ENCODE measurements around the gene SRI. TPM values are rescaled to one million over a fixed set of nuclear protein-coding genes. Genes with fewer than 3 reads are reported as not detected.

The SRI gene, protein sequence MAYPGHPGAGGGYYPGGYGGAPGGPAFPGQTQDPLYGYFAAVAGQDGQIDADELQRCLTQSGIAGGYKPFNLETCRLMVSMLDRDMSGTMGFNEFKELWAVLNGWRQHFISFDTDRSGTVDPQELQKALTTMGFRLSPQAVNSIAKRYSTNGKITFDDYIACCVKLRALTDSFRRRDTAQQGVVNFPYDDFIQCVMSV
- total RNA-seq, result 110 and 114 TPM in 2 replicates

DNA sequence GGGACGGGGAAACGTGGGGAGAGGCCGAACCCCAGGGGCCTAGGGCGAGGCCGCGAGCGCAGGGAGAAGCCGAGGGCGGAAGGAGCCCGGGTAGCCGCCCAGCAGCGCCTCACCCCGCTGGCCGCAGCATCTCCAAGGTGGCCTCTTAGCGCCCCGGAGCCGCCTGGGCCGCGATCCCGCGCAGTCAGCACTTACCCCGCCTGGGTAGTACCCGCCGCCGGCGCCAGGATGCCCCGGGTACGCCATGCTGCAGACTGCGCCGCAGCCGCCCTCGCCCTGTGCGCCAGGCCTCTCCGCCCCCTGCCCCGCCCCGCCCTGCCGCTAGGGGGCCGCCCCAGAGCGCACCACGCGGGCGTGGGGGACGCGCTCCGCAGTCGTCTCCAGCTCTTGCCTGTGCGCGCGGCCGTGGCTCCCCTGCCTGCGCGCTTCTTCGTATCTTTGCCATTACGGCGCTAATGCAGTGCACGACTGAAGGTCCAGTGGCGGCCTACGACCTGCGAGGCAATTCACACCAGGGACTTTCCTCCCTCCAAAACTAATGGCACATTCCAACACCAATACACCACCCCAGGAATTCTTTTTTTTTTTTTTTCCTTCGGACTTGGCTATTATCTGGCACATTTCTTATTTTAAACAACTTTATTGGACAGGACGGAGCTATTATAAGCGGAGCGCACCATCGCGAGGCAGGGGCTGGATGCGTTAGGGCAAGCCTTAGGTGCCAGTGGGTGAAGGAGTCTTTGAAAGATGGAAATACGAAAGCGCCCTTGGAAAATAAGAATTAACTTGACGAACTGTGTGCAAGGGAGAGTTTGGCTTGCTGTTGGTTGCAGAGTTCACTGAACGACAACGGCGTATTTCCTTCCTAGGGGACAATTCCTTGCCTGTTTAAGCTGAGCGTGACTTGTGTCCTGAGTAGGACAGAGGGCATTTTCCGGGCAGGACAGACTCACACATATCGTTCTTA is at the start of gene SRI:
Gene SRI, minus strand, starts transcription at position 258 of the 967 bp plus-strand sequence. Its CDS starts 12 bp downstream, at position 246.

Other genes with a start within 250 kb of the SRI start
- gene STEAP4, start 86.9 kb upstream of the SRI start, total RNA-seq, result 0.96 and 5.9 TPM in 2 replicates

All from smooth muscle cell of the pulmonary artery (primary cell).